ENCODE data around the gene ANKRD12.

ANKRD12 gene

DNA sequence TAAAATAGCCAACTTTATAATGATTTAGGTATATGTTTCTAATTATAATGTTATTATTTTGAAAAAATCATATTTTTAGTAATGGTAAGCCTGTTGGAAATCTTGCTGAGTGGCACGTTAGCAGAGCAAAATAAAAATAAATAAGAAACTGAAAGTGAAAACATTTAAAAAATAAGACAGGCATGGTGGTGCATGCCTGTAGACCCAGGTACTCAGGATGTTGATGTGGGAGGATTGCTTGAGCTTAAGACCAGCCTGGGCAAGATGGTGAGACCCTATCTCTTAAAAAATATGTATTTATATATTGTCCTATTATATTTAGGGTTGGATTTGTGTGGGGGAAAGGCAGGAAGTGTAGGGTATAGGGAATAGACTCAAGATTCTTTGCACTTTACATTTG is 15.8 kb upstream of the ANKRD12 start:
- no peak overlapping the region for H3K4me3 ChIP-seq
- H3K27ac ChIP-seq: no peak overlapping the region
- TF ChIP-seq, protein P1, sequence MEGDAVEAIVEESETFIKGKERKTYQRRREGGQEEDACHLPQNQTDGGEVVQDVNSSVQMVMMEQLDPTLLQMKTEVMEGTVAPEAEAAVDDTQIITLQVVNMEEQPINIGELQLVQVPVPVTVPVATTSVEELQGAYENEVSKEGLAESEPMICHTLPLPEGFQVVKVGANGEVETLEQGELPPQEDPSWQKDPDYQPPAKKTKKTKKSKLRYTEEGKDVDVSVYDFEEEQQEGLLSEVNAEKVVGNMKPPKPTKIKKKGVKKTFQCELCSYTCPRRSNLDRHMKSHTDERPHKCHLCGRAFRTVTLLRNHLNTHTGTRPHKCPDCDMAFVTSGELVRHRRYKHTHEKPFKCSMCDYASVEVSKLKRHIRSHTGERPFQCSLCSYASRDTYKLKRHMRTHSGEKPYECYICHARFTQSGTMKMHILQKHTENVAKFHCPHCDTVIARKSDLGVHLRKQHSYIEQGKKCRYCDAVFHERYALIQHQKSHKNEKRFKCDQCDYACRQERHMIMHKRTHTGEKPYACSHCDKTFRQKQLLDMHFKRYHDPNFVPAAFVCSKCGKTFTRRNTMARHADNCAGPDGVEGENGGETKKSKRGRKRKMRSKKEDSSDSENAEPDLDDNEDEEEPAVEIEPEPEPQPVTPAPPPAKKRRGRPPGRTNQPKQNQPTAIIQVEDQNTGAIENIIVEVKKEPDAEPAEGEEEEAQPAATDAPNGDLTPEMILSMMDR (IDR thresholded peaks at IDR 0.05): no peak
- DNase-seq (ENCODE audit: low spot score): no peak

DNA sequence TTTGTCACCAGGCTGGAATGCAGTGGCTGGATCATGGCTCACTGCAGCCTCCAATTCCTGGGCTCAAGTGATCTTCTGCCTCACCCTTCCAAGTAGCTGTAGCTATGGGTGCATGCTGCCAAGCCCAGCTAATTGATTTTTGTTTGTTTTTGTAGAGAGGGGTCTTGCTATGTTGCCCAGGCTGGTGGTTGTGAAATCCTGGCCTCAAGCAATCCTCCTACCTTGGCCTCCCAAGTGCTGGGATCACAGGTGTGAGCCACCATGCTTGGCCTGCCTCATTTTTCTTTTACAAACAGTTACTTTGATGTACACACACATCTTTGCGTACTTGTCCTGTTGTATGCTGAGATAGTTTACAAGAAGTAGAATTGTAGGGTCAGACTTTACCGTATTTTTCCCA is 13.1 kb upstream of the ANKRD12 start:
- Histone ChIP-seq H3K4me3 (no peak overlapping the region), H3K27ac (no peak overlapping the region)
- no peak for DNase-seq (ENCODE audit: low spot score)
- TF ChIP-seq, protein P1 (IDR thresholded peaks at IDR 0.05): no peak

DNA sequence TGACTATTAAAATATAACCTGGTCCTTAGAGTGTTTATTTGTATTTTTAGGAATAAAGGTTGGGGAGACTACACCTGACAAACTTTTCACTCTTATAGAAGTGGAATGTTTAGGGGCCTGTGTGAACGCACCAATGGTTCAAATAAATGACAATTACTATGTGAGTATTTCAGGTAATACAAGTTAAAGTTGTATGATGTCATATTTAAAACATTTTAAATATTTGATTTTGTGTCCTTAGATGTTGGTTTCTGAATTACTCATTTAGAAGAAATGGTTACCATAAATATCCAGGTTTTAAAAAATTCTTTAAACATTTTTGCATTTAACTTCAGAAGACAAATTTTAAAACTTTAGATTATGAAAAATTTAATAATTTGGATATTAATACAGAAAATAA is 11.8 kb upstream of the ANKRD12 start:
- H3K27ac ChIP-seq: no peak overlapping the region
- TF ChIP-seq, protein P1 (IDR thresholded peaks at IDR 0.05): no peak
- DNase-seq (ENCODE audit: low spot score): no peak
- H3K4me3 ChIP-seq: no peak overlapping the region

DNA sequence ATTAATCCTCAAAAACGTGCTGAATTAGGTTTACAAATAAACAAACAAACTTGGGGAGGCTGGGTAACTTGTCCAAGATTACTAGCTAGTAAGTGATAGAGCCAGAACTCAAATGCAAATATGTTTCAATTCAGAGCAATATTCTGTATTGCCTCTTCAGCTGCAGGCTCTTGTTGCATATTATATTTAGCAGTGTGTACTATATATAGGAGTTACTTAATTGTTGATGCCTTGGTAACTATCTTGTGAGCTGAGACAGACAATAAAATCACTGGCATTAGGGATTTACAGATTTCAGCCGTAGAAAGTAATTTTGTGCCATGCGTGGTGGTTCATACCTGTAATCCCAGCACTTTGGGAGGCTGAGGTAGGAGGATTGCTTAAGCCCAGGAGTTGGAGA is 10.2 kb upstream of the ANKRD12 start:
- DNase-seq (ENCODE audit: low spot score): no peak
- Histone ChIP-seq H3K4me3 (no peak overlapping the region), H3K27ac (no peak overlapping the region)
- TF ChIP-seq, protein P1 (IDR thresholded peaks at IDR 0.05): no peak

DNA sequence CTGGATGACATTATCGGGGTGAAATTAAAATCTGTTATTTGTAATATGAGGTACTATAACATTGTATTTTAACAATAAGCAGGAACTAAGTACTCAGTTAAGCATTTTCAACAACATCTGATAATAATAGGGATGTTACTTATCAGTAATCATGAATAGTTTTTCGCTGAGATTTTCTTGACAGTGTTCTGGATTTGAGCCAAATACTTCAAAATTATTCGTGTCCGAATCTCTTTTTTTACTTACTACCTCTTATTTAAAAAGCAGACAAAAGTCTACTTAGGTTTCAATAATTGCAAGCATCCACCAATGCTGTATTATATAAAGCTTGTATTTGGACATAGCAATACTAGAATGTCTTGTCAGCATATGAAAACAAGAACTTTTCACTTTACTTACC is 6.4 kb upstream of the ANKRD12 start:
- H3K4me3 ChIP-seq: no peak overlapping the region
- no peak for DNase-seq (ENCODE audit: low spot score)
- H3K27ac ChIP-seq: no peak overlapping the region
- TF ChIP-seq, protein P1 (IDR thresholded peaks at IDR 0.05): no peak

DNA sequence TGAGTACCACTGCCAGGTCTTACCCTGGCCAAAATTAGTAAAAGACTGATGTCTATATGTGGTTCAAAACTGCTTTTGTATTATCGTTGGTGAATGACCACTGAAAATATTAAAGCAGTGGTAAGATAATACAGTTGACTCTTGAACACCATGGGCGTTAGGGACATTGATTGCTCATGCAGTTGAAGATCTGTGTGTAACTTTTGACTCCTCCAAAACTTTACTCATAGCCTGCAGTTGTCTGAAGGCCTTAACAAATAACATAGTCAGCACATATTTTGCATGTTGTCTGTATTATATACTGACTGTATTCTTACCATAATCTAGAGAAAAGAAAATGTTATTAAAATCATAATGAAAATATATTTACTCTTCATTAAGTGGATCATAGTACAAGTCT is 5.8 kb upstream of the ANKRD12 start:
- no peak for DNase-seq (ENCODE audit: low spot score)
- Histone ChIP-seq H3K27ac (no peak overlapping the region), H3K4me3 (no peak overlapping the region)
- TF ChIP-seq, protein P1 (IDR thresholded peaks at IDR 0.05): no peak

DNA sequence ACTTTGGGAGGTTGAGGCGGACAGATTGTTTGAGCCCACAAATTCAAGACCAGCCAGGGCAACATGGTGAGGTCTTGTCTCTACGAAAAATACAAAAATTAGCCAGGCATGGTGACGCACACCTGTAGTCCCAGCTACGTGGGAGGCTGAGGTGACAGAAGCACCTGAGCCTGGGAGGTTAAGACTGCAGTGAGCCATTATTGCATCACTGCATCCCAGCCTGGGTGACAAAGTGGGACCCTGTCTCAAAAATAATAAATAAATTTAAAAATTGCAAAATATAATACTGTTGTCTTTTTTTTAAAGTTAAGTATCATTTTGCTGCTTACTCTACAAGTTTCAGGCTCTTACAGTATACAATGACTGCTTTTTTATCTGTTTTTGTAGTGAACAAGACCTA is 4.0 kb upstream of the ANKRD12 start:
- TF ChIP-seq, protein P1 (IDR thresholded peaks at IDR 0.05): no peak
- no peak for DNase-seq (ENCODE audit: low spot score)
- H3K4me3 ChIP-seq: no peak overlapping the region
- no peak overlapping the region for H3K27ac ChIP-seq
